ENCODE measurements around the gene CACNB2.

CACNB2 gene

GRCh38 chr10:18140149-18140956, at the start of gene CACNB2:
Gene CACNB2, plus strand, starts transcription at chr10:18140424.
- no peak for DNase-seq

- no peak for DNase-seq
Observed at GRCh38 chr10:18094332-18094731, 45.9 kb upstream of the CACNB2 start.

- no peak for DNase-seq
Observed at GRCh38 chr10:18094793-18095192, 45.4 kb upstream of the CACNB2 start.

GRCh38 chr10:18097524-18097923, 42.7 kb upstream of the CACNB2 start:
- no peak for DNase-seq

GRCh38 chr10:18098201-18098600, 42.0 kb upstream of the CACNB2 start:
- DNase-seq = no peak

GRCh38 chr10:18099415-18099814, 40.8 kb upstream of the CACNB2 start:
- DNase-seq = no peak

- DNase-seq = no peak
Observed at GRCh38 chr10:18100669-18101068, 39.6 kb upstream of the CACNB2 start.

- DNase-seq = no peak
Observed at GRCh38 chr10:18102404-18102803, 37.8 kb upstream of the CACNB2 start.

GRCh38 chr10:18104223-18104872, 35.9 kb upstream of the CACNB2 start:
- DNase-seq = peak in 3 of 6 experiments; percentile 3 to 15 (median 10)

- no peak for DNase-seq
Observed at GRCh38 chr10:18109341-18109870, 30.8 kb upstream of the CACNB2 start.

- DNase-seq = no peak
Observed at GRCh38 chr10:18113881-18114280, 26.3 kb upstream of the CACNB2 start.

- DNase-seq = no peak
Observed at GRCh38 chr10:18117276-18117675, 22.9 kb upstream of the CACNB2 start.

GRCh38 chr10:18122753-18123152, 17.5 kb upstream of the CACNB2 start:
- DNase-seq = no peak

- DNase-seq = no peak
Observed at GRCh38 chr10:18133046-18133445, 7.2 kb upstream of the CACNB2 start.

- no peak for DNase-seq
Observed at GRCh38 chr10:18134509-18134908, 5.7 kb upstream of the CACNB2 start.

GRCh38 chr10:18134921-18135320, 5.3 kb upstream of the CACNB2 start:
- no peak for DNase-seq

GRCh38 chr10:18136073-18136791, 4.0 kb upstream of the CACNB2 start:
- DNase-seq = no peak

- no peak for DNase-seq
Observed at GRCh38 chr10:18137111-18137510, 3.1 kb upstream of the CACNB2 start.

GRCh38 chr10:18140957-18141845, 977 bp downstream of the CACNB2 start:
- DNase-seq = no peak

GRCh38 chr10:18142151-18142550, 1.9 kb downstream of the CACNB2 start:
- DNase-seq = no peak

GRCh38 chr10:18144396-18144795, 4.2 kb downstream of the CACNB2 start:
- DNase-seq = no peak

- DNase-seq = no peak
Observed at GRCh38 chr10:18144928-18145327, 4.7 kb downstream of the CACNB2 start.
